Measurements from ENCODE around the gene GPX6. TPM values are rescaled to one million over a fixed set of nuclear protein-coding genes. Genes with fewer than 3 reads are reported as not detected.
A peak's percentile ranks its signal among the peaks of the same experiment; 100 is the strongest.
"Not testable (repeated sequence)": the region's sequence is repeated elsewhere in the genome, so short reads cannot be mapped to it uniquely, and the experiment has no call there.

GPX6 gene
- not detected for total RNA-seq

DNA sequence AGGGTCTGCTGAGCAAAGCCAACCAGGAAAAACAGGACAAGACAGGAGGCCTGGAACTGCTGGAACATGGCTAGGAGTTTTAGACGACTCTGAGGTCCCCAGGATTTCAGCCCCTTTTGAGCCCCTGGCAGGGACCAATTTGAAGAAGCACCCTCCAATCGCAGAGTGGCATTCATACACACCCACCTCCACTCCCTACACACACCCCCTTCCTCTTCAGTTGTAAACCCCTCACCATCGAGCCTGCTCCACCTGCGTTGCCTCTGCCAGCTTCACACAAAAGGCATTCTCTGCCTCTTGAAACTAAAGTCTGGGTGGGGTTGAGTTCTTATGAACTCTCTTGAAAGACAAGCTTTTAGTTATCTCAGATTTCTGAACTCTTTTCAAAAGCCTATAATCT, at the start of gene GPX6:
GPX6 (minus strand) TSS at position 118 of the 400 bp plus-strand sequence; CDS start at position 68, 50 bp downstream.
- ChIA-PET CTCF (no interaction called here), POLR2A (no interaction called here)
- Mint-ChIP-seq H3K27me3 (peaks cover 29% of the 10 kb centered on the region), H3K27ac (no peak within 1 kb of the TSS), H3K36me3 (ENCODE audit: low read depth) (no peaks in the 10 kb centered on the region), H3K4me3 (no peak within 1 kb of the TSS), H3K9me3 (no peaks in the 10 kb centered on the region), H3K4me1 (no peaks in the 10 kb centered on the region)
- DNase-seq, result no peak

DNA sequence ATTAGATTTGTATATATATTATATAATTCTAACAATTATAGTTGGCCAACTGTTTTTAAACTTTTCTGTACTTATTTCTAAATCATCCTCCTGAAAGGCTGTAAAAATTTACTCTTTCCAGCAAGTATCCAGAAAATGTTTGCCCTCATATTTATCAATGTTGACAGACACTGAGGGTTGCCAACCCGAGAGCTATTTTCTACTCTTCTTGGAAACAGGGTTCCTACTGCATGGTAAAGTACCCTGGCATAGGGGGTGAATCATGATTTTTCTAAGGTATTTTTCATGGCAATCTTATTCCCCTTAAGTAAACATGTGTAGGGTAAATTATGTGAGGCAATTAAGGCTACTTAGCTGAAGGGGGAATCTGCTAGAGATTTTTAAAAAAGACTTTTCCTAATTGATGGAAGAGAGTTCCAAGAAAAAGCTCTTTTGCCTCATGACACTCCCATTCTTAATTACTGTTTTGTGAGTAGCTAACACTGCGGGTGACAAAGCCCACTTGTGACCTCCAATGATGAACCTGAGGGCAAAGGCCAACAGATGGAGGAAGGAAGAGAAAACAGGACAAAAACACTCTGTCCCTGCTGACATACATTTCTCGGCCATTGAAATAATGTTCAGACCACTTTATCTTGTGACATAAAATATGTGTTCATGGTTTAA, 48.0 kb upstream of the GPX6 start:
- H3K27me3 Mint-ChIP-seq, result peaks cover 30% of the 10 kb centered on the region
- no peaks in the 10 kb centered on the region for H3K9me3 Mint-ChIP-seq
- no peaks in the 10 kb centered on the region for H3K36me3 Mint-ChIP-seq (ENCODE audit: low read depth)
- no peak overlapping the region for H3K4me3 Mint-ChIP-seq
- CTCF ChIA-PET, result no interaction called here
- no peak for DNase-seq
- no peak overlapping the region for H3K27ac Mint-ChIP-seq
- no peaks in the 10 kb centered on the region for H3K4me1 Mint-ChIP-seq
- POLR2A ChIA-PET, result no interaction called here

GRCh38 chr6:28558629-28559028, 43.0 kb upstream of the GPX6 start:
- no peaks in the 10 kb centered on the region for H3K4me1 Mint-ChIP-seq

GRCh38 chr6:28555136-28555535, 39.5 kb upstream of the GPX6 start:
- Mint-ChIP-seq H3K4me3 (no peak overlapping the region), H3K9me3 (no peaks in the 10 kb centered on the region), H3K27me3 (peaks cover 52% of the 10 kb centered on the region), H3K27ac (no peak overlapping the region), H3K4me1 (no peaks in the 10 kb centered on the region), H3K36me3 (ENCODE audit: low read depth) (no peaks in the 10 kb centered on the region)
- ChIA-PET POLR2A (no interaction called here), CTCF (no interaction called here)
- no peak for DNase-seq

More at GRCh38 chr6:28558629-28559028, 43.0 kb upstream of the GPX6 start:
- ChIA-PET CTCF (no interaction called here), POLR2A (no interaction called here)
- H3K27me3 Mint-ChIP-seq, result peaks cover 40% of the 10 kb centered on the region
- no peaks in the 10 kb centered on the region for H3K9me3 Mint-ChIP-seq
- DNase-seq, result no peak
- H3K27ac Mint-ChIP-seq, result no peak overlapping the region
- H3K36me3 Mint-ChIP-seq (ENCODE audit: low read depth), result no peaks in the 10 kb centered on the region
- H3K4me3 Mint-ChIP-seq, result no peak overlapping the region

GRCh38 chr6:28553986-28554881, 38.6 kb upstream of the GPX6 start:
- peaks cover 54% of the 10 kb centered on the region for H3K27me3 Mint-ChIP-seq
- DNase-seq, result no peak

GRCh38 chr6:28553384-28553985, 37.9 kb upstream of the GPX6 start:
- H3K4me3 Mint-ChIP-seq, result no peak overlapping the region
- H3K27me3 Mint-ChIP-seq, result peaks cover 56% of the 10 kb centered on the region
- H3K9me3 Mint-ChIP-seq, result no peaks in the 10 kb centered on the region
- ChIA-PET POLR2A (no interaction called here), CTCF (no interaction called here)
- H3K4me1 Mint-ChIP-seq, result no peaks in the 10 kb centered on the region
- no peak for DNase-seq
- no peaks in the 10 kb centered on the region for H3K36me3 Mint-ChIP-seq (ENCODE audit: low read depth)
- H3K27ac Mint-ChIP-seq, result no peak overlapping the region

More at GRCh38 chr6:28553986-28554881, 38.6 kb upstream of the GPX6 start:
- Mint-ChIP-seq H3K9me3 (no peaks in the 10 kb centered on the region), H3K36me3 (ENCODE audit: low read depth) (no peaks in the 10 kb centered on the region), H3K27ac (no peak overlapping the region), H3K4me3 (no peak overlapping the region), H3K4me1 (no peaks in the 10 kb centered on the region)
- POLR2A ChIA-PET, result no interaction called here
- CTCF ChIA-PET, result no interaction called here

DNA sequence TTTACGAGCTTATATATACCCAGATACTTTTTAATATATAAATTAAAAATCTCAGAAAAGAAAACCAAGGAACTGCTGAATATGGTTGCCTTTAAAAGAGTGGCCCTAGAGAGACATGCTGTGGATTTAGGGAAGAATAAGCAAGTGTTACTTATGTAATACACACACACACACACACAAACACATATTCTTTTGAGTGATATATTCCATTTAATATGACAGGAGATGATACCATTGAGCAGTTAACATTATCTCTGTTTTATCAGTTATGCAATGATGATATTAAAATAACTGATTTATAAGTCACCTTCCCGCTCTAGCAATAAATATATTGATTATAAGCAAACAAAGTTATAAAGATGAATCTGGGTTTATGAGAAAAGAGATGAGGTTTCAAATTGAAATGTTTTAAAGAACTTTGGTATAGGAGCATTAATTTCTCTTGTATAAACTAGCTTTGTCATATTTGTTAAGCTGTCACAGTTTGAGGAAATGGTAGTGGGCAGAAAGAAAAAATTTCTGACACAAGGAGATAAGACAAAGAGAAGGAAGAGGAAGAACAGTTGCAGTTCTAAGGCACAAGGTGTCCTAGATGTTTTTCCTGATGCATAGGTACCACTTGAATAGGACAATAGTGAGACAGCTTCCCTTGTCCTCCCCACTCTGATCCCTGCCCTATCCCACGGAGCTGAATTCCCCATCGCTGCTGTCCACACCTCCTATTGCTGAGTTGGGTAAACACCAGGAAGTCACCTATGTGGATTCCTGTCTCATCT, 36.5 kb upstream of the GPX6 start:
- ChIA-PET CTCF (no interaction called here), POLR2A (no interaction called here)
- DNase-seq, result no peak
- H3K9me3 Mint-ChIP-seq, result no peaks in the 10 kb centered on the region
- no peak overlapping the region for H3K27ac Mint-ChIP-seq
- H3K27me3 Mint-ChIP-seq, result peaks cover 63% of the 10 kb centered on the region
- H3K4me1 Mint-ChIP-seq, result no peaks in the 10 kb centered on the region
- no peak overlapping the region for H3K4me3 Mint-ChIP-seq
- no peaks in the 10 kb centered on the region for H3K36me3 Mint-ChIP-seq (ENCODE audit: low read depth)

DNA sequence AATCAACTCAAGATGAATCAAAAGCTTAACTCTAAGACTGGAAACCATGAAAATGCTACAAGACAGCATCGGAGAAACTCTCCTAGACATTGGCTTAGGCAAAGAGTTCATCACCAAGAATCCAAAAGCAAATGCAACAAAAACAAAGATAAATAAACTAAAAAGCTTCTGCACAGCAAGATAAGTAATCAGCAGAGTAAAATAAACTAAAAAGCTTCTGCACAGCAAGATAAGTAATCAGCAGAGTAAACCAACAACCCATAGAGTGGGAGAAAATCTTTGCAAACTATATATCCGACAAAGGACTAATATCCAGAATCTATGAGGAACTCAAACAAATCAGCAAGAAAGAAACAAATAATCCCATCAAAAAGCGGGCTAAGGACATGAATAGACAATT, 31.4 kb upstream of the GPX6 start:
- H3K27me3 Mint-ChIP-seq, result peaks cover 59% of the 10 kb centered on the region
- CTCF ChIA-PET; DNase-seq; H3K4me3 Mint-ChIP-seq; H3K27ac Mint-ChIP-seq; H3K36me3 Mint-ChIP-seq (ENCODE audit: low read depth); POLR2A ChIA-PET; H3K9me3 Mint-ChIP-seq: not testable (repeated sequence)
- peaks cover 17% of the 10 kb centered on the region for H3K4me1 Mint-ChIP-seq

DNA sequence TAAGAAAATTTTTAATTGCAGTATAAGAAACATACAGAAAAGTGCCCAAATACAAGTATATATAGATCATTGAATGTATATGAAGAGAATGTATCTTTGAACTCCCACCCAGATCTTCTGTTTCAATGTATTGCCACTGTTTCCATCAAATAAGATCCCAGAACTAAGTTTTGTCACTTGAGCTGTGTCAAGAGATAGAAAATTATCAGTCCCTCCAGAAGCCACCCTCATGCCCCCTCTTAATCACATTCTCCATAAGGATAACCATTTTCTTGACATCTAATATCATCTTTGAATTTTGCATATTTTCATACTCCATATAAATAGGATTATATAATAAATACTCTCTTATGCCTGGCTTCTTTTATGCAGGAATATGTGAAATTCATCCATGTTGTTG, 30.4 kb upstream of the GPX6 start:
- ChIA-PET CTCF (no interaction called here), POLR2A (no interaction called here)
- H3K36me3 Mint-ChIP-seq (ENCODE audit: low read depth), result no peaks in the 10 kb centered on the region
- no peak overlapping the region for H3K27ac Mint-ChIP-seq
- H3K27me3 Mint-ChIP-seq, result peaks cover 59% of the 10 kb centered on the region
- DNase-seq, result no peak
- H3K4me1 Mint-ChIP-seq, result peaks cover 20% of the 10 kb centered on the region
- H3K9me3 Mint-ChIP-seq, result no peaks in the 10 kb centered on the region
- H3K4me3 Mint-ChIP-seq, result no peak overlapping the region

DNA sequence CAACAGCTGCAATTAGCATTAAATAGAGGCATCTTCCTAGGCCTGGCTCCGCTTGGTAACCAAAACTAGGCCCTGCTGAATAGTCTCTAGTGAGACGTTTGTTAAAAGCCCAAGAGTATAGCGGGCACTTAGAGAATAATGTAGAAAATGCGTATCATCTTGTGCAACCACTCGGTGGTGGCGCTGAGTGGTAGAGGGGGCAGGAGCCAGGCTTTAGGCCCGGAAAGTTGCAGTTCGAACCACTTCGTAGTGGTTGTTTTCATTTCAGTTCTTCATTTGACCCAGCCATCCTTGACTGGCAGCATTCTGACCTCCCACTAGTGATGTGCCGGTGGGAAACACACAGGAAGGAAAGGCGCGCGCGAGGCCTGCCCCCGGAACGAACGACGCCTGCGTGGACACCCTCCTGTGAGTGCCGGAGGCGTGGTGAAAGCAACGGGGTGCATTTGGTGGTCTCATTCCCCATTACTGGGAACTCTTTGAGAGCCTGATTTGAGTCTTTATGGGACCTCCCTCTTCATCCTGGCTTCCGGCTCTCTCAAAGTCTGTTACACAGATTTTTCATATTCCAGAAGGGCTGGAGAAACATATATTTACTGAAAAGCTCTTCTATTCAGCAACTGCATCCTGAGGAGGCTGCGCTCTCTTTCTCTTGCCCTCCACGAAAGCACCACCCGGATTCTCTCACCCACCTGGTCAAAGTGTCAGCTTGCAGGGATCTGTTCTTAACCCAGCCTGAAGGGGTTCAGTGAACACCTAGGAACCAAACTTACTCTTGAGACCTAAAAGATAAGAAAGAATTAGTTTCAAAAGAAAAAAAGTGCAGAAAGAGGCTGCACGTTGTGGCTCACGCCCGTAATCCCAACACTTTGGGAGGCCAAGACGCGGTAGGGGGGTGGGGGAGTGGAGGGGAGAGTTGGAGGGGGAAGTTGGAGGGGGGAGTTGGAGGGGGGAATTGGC, 28.3 kb upstream of the GPX6 start:
- Mint-ChIP-seq H3K27me3 (peaks cover 64% of the 10 kb centered on the region), H3K27ac (no peak overlapping the region), H3K4me1 (peaks cover 20% of the 10 kb centered on the region), H3K9me3 (no peaks in the 10 kb centered on the region), H3K36me3 (ENCODE audit: low read depth) (no peaks in the 10 kb centered on the region), H3K4me3 (peak overlapping the region; percentile 16)
- ChIA-PET POLR2A (no interaction called here), CTCF (no interaction called here)
- DNase-seq, result no peak

GRCh38 chr6:28542440-28543296, 27.1 kb upstream of the GPX6 start:
- Mint-ChIP-seq H3K9me3 (no peaks in the 10 kb centered on the region), H3K27ac (no peak overlapping the region), H3K4me1 (peaks cover 21% of the 10 kb centered on the region), H3K36me3 (ENCODE audit: low read depth) (no peaks in the 10 kb centered on the region), H3K27me3 (peaks cover 60% of the 10 kb centered on the region), H3K4me3 (peak overlapping the region; percentile 64)
- ChIA-PET CTCF (interaction anchor here (1.2 kb wide), 1 partner anchor 187 kb away, joined by 3 read pairs; no protein-coding TSS in a partner anchor), POLR2A (no interaction called here)
- DNase-seq, result peak; percentile 49
